ENCODE measurements around the gene GCNT2.
"Not testable (repeated sequence)": the region's sequence is repeated elsewhere in the genome, so short reads cannot be mapped to it uniquely, and the experiment has no call there.

The GCNT2 gene

GRCh38 chr6:10610289-10610688 lies 89.1 kb downstream of the GCNT2 start:
- no peak for DNase-seq (ENCODE audit: low read depth, low spot score)

GRCh38 chr6:10612161-10612560 lies 91.0 kb downstream of the GCNT2 start:
- DNase-seq (ENCODE audit: low read depth, low spot score): no peak

GRCh38 chr6:10613077-10613476 lies 91.9 kb downstream of the GCNT2 start:
- no peak for DNase-seq (ENCODE audit: low read depth, low spot score)

- DNase-seq (ENCODE audit: low read depth, low spot score): no peak
These were observed 92.6 kb downstream of the GCNT2 start for GRCh38 chr6:10613723-10614122.

- no peak for DNase-seq (ENCODE audit: low read depth, low spot score)
These were observed 94.5 kb downstream of the GCNT2 start for GRCh38 chr6:10615675-10616074.

GRCh38 chr6:10616266-10616665 lies 95.1 kb downstream of the GCNT2 start:
- DNase-seq (ENCODE audit: low read depth, low spot score): not testable (repeated sequence)

- no peak for DNase-seq (ENCODE audit: low read depth, low spot score)
These were observed 96.0 kb downstream of the GCNT2 start for GRCh38 chr6:10617008-10617696.

- DNase-seq (ENCODE audit: low read depth, low spot score): no peak
These were observed 97.3 kb downstream of the GCNT2 start for GRCh38 chr6:10618409-10618808.

- no peak for DNase-seq (ENCODE audit: low read depth, low spot score)
These were observed 100.1 kb downstream of the GCNT2 start for GRCh38 chr6:10621213-10621612.

GRCh38 chr6:10621847-10622246 lies 100.7 kb downstream of the GCNT2 start:
- DNase-seq (ENCODE audit: low read depth, low spot score): no peak

GRCh38 chr6:10624836-10625235 lies 103.7 kb downstream of the GCNT2 start:
- DNase-seq (ENCODE audit: low read depth, low spot score): no peak

- no peak for DNase-seq (ENCODE audit: low read depth, low spot score)
These were observed 105.1 kb downstream of the GCNT2 start for GRCh38 chr6:10626154-10626741.

- DNase-seq (ENCODE audit: low read depth, low spot score): no peak
These were observed 106.6 kb downstream of the GCNT2 start for GRCh38 chr6:10627800-10628199.

GRCh38 chr6:10630178-10630577 lies 109.0 kb downstream of the GCNT2 start:
- no peak for DNase-seq (ENCODE audit: low read depth, low spot score)

- DNase-seq (ENCODE audit: low read depth, low spot score): no peak
These were observed 112.1 kb downstream of the GCNT2 start for GRCh38 chr6:10633216-10633615.

GRCh38 chr6:10640412-10640811 lies 119.3 kb downstream of the GCNT2 start:
- DNase-seq (ENCODE audit: low read depth, low spot score): no peak

- no peak for DNase-seq (ENCODE audit: low read depth, low spot score)
These were observed 120.4 kb downstream of the GCNT2 start for GRCh38 chr6:10641528-10641927.

- no peak for DNase-seq (ENCODE audit: low read depth, low spot score)
These were observed 122.1 kb downstream of the GCNT2 start for GRCh38 chr6:10643201-10643651.

- no peak for DNase-seq (ENCODE audit: low read depth, low spot score)
These were observed 123.1 kb downstream of the GCNT2 start for GRCh38 chr6:10644225-10644624.

- no peak for DNase-seq (ENCODE audit: low read depth, low spot score)
These were observed 134.4 kb downstream of the GCNT2 start for GRCh38 chr6:10655508-10656055.

- DNase-seq (ENCODE audit: low read depth, low spot score): no peak
These were observed 138.0 kb downstream of the GCNT2 start for GRCh38 chr6:10658910-10659698.

GRCh38 chr6:10659699-10660348 lies 138.7 kb downstream of the GCNT2 start:
- DNase-seq (ENCODE audit: low read depth, low spot score): no peak
